GM21515 (cell line): Measurements from ENCODE around the gene TPI1.

Experiments used
- ATAC-seq: cut with Tn5 transposase; IDR thresholded peaks from one replicate; pipeline ENCODE4 v1.9.1; 2021; ENCODE audit not compliant: unreplicated experiment

The TPI1 gene

GRCh38 chr12:6916426-6917200 lies 49.3 kb downstream of the TPI1 start:
- no peak for ATAC-seq

- no peak for ATAC-seq
These were observed 50.3 kb downstream of the TPI1 start for GRCh38 chr12:6917491-6918231.

- ATAC-seq: no peak
These were observed 52.3 kb downstream of the TPI1 start for GRCh38 chr12:6919588-6919987.
